Activated CD4-positive, alpha-beta memory T cell treated with anti-CD3 and anti-CD28 coated beads for 36 hours (primary cell): ENCODE measurements around the gene ASB8. TPM values are rescaled to one million over a fixed set of nuclear protein-coding genes. Genes with fewer than 3 reads are reported as not detected.

Experiments
- CTCF ChIA-PET: fragments of 350-600 bp; sonication (Branson Sonifier 250); formaldehyde crosslinking; loops from one replicate; lab custom pipeline; 2021; ENCODE audit warnings: antibody characterized with exemption, inconsistent platforms; lab: Charles Lee
- POLR2A ChIA-PET: fragments of 350-600 bp; sonication (Branson Sonifier 250); formaldehyde crosslinking; loops from one replicate; lab custom pipeline; 2021; ENCODE audit warnings: antibody characterized with exemption; lab: Charles Lee
- DNase-seq: peaks from one replicate; pipeline ENCODE4 v3.0.0-alpha.2; 2020
- H3K27ac Mint-ChIP-seq: one replicate; pipeline ENCODE4 v1.8.0; 2021; ENCODE audit warnings: mixed read lengths
- H3K27me3 Mint-ChIP-seq: one replicate; pipeline ENCODE4 v1.8.0; 2021; ENCODE audit warnings: mixed read lengths
- H3K36me3 Mint-ChIP-seq: one replicate; pipeline ENCODE4 v1.8.0; 2021; ENCODE audit warnings: mixed read lengths
- H3K4me1 Mint-ChIP-seq: one replicate; pipeline ENCODE4 v1.8.0; 2021; ENCODE audit warnings: low read depth, mixed read lengths
- H3K4me3 Mint-ChIP-seq: one replicate; pipeline ENCODE4 v1.8.0; 2021; ENCODE audit warnings: mild to moderate bottlenecking, mixed read lengths
- H3K9me3 Mint-ChIP-seq: one replicate; pipeline ENCODE4 v1.8.0; 2021; ENCODE audit warnings: mixed read lengths
- intact Hi-C: fragments of 100-400 bp; cut with micrococcal nuclease; formaldehyde crosslinking; loops from one replicate; pipeline ENCODE4 v1.15.1; 2023
- total RNA-seq, 2 experiments: library from RNA; stranded (reverse); gene quantifications; one replicate each; pipeline ENCODE4 v1.2.3, GENCODE V29; 2021

ASB8 gene
- total RNA-seq, 2 experiments from 2014 or later: 31.4 to 33.6 TPM

GRCh38 chr12:48194799-48195201, 37.5 kb upstream of the ASB8 start:
- Mint-ChIP-seq H3K4me1 (peaks cover 15% of the 10 kb centered on the region), H3K27me3 (peaks cover 7% of the 10 kb centered on the region), H3K27ac (no peak overlapping the region), H3K36me3 (peaks cover 3% of the 10 kb centered on the region), H3K4me3 (no peak overlapping the region), H3K9me3 (no peaks in the 10 kb centered on the region)
- DNase-seq: no peak
- intact Hi-C loops: loop anchor here (5.0 kb wide), 3 partner anchors 423 to 1822 kb away; partner anchors contain the start of genes CCNT1 and SLC38A2
- CTCF ChIA-PET: interaction anchor here (0.8 to 1.4 kb wide), 3 partner anchors 8 to 232 kb away, joined by 4 to 5 read pairs (median 4); partner anchors contain the start of genes CCDC184 and TMEM106C
- POLR2A ChIA-PET: no interaction called here

GRCh38 chr12:48193623-48194022, 36.3 kb upstream of the ASB8 start:
- no peak overlapping the region for H3K27ac Mint-ChIP-seq
- ChIA-PET POLR2A (interaction anchor here (1.4 kb wide), 1 partner anchor 11 kb away, joined by 4 read pairs; the partner anchor contains the start of gene CCDC184), CTCF (interaction anchor here (1.4 kb wide), 3 partner anchors 11 to 424 kb away, joined by 4 to 5 read pairs (median 4); partner anchors contain the start of gene CCDC184)
- H3K36me3 Mint-ChIP-seq: peaks cover 3% of the 10 kb centered on the region
- H3K9me3 Mint-ChIP-seq: no peaks in the 10 kb centered on the region
- peaks cover 7% of the 10 kb centered on the region for H3K27me3 Mint-ChIP-seq
- H3K4me3 Mint-ChIP-seq: no peak overlapping the region
- intact Hi-C loops: no loop called here
- no peak for DNase-seq
- H3K4me1 Mint-ChIP-seq: peaks cover 11% of the 10 kb centered on the region

- Mint-ChIP-seq H3K27me3 (peaks cover 7% of the 10 kb centered on the region), H3K4me3 (no peak overlapping the region), H3K9me3 (no peaks in the 10 kb centered on the region), H3K27ac (no peak overlapping the region), H3K36me3 (no peaks in the 10 kb centered on the region), H3K4me1 (peaks cover 11% of the 10 kb centered on the region)
- POLR2A ChIA-PET: interaction anchor here (1.4 kb wide), 1 partner anchor 10 kb away, joined by 4 read pairs; the partner anchor contains the start of gene CCDC184
- no peak for DNase-seq
- CTCF ChIA-PET: interaction anchor here (1.4 kb wide), 2 partner anchors 10 to 425 kb away, joined by 4 to 5 read pairs; partner anchors contain the start of gene CCDC184
- intact Hi-C loops: no loop called here
These were observed 35.5 kb upstream of the ASB8 start for GRCh38 chr12:48192861-48193260.

GRCh38 chr12:48191096-48191495, 33.8 kb upstream of the ASB8 start:
- Mint-ChIP-seq H3K27ac (no peak overlapping the region), H3K4me3 (no peak overlapping the region), H3K27me3 (peaks cover 12% of the 10 kb centered on the region), H3K4me1 (peaks cover 3% of the 10 kb centered on the region), H3K36me3 (no peaks in the 10 kb centered on the region), H3K9me3 (no peaks in the 10 kb centered on the region)
- POLR2A ChIA-PET: no interaction called here
- CTCF ChIA-PET: no interaction called here
- intact Hi-C loops: no loop called here
- DNase-seq: no peak

- Mint-ChIP-seq H3K4me3 (no peak overlapping the region), H3K4me1 (peaks cover 5% of the 10 kb centered on the region), H3K27ac (no peak overlapping the region), H3K27me3 (peaks cover 26% of the 10 kb centered on the region), H3K9me3 (no peaks in the 10 kb centered on the region), H3K36me3 (no peaks in the 10 kb centered on the region)
- intact Hi-C loops: loop anchor here (1.0 to 10.0 kb wide), 3 partner anchors 187 to 485 kb away; partner anchors contain the start of genes COL2A1, RPAP3 and TMEM106C
- DNase-seq: peak; percentile 79
- POLR2A ChIA-PET: interaction anchor here (1.3 kb wide), 1 partner anchor 8 kb away, joined by 3 read pairs; no protein-coding TSS in a partner anchor
- CTCF ChIA-PET: interaction anchor here (0.5 to 4.7 kb wide), 18 partner anchors 10 to 267 kb away, joined by 3 to 65 read pairs (median 3); partner anchors contain the start of gene ASB8
These were observed 32.2 kb upstream of the ASB8 start for GRCh38 chr12:48189331-48190125.

- Mint-ChIP-seq H3K27me3 (peaks cover 26% of the 10 kb centered on the region), H3K27ac (no peak overlapping the region), H3K36me3 (no peaks in the 10 kb centered on the region), H3K4me1 (peaks cover 10% of the 10 kb centered on the region), H3K9me3 (no peaks in the 10 kb centered on the region), H3K4me3 (no peak overlapping the region)
- ChIA-PET POLR2A (no interaction called here), CTCF (interaction anchor here (0.8 to 4.7 kb wide), 5 partner anchors 8 to 430 kb away, joined by 3 to 65 read pairs (median 6); partner anchors contain the start of gene ASB8)
- DNase-seq: no peak
- intact Hi-C loops: loop anchor here (5.0 to 10.0 kb wide), 2 partner anchors 186 to 483 kb away; partner anchors contain the start of genes COL2A1 and RPAP3
These were observed 30.8 kb upstream of the ASB8 start for GRCh38 chr12:48187916-48188695.

GRCh38 chr12:48185181-48185919, 28.0 kb upstream of the ASB8 start:
- Mint-ChIP-seq H3K36me3 (no peaks in the 10 kb centered on the region), H3K9me3 (no peaks in the 10 kb centered on the region), H3K27ac (no peak overlapping the region), H3K4me3 (no peak overlapping the region), H3K4me1 (peaks cover 22% of the 10 kb centered on the region), H3K27me3 (peaks cover 24% of the 10 kb centered on the region)
- CTCF ChIA-PET: interaction anchor here (1.3 to 1.6 kb wide), 2 partner anchors 10 to 222 kb away, joined by 3 to 4 read pairs; partner anchors contain the start of gene TMEM106C
- POLR2A ChIA-PET: interaction anchor here (1.2 kb wide), 1 partner anchor 14 kb away, joined by 3 read pairs; no protein-coding TSS in a partner anchor
- intact Hi-C loops: loop anchor here (5.0 to 10.0 kb wide), 2 partner anchors 183 to 481 kb away; partner anchors contain the start of genes COL2A1 and RPAP3
- no peak for DNase-seq

- CTCF ChIA-PET: interaction anchor here (2.5 kb wide), 1 partner anchor 14 kb away, joined by 36 read pairs; no protein-coding TSS in a partner anchor
- H3K4me1 Mint-ChIP-seq: peaks cover 19% of the 10 kb centered on the region
- POLR2A ChIA-PET: no interaction called here
- no peaks in the 10 kb centered on the region for H3K9me3 Mint-ChIP-seq
- no peak for DNase-seq
- intact Hi-C loops: loop anchor here (5.0 to 10.0 kb wide), 2 partner anchors 433 to 480 kb away; partner anchors contain the start of gene RPAP3
- H3K27me3 Mint-ChIP-seq: peaks cover 24% of the 10 kb centered on the region
- H3K4me3 Mint-ChIP-seq: peak overlapping the region; percentile 71
- H3K27ac Mint-ChIP-seq: no peak overlapping the region
- H3K36me3 Mint-ChIP-seq: no peaks in the 10 kb centered on the region
These were observed 27.2 kb upstream of the ASB8 start for GRCh38 chr12:48184549-48184922.

- ChIA-PET CTCF (interaction anchor here (0.9 to 2.5 kb wide), 7 partner anchors 15 to 441 kb away, joined by 3 to 36 read pairs (median 4); partner anchors contain the start of gene SENP1), POLR2A (interaction anchor here (1.7 kb wide), 2 partner anchors 14 to 27 kb away, joined by 5 to 11 read pairs; partner anchors contain the start of gene ASB8)
- Mint-ChIP-seq H3K27ac (no peak overlapping the region), H3K27me3 (peaks cover 24% of the 10 kb centered on the region), H3K9me3 (no peaks in the 10 kb centered on the region), H3K4me3 (peak overlapping the region; percentile 92), H3K36me3 (no peaks in the 10 kb centered on the region), H3K4me1 (peaks cover 19% of the 10 kb centered on the region)
- peak; percentile 25 for DNase-seq
- intact Hi-C loops: loop anchor here (1.0 to 10.0 kb wide), 4 partner anchors 14 to 479 kb away; partner anchors contain the start of genes ASB8 and RPAP3
These were observed 26.7 kb upstream of the ASB8 start for GRCh38 chr12:48183876-48184548.
